ENCODE results near the gene AUTS2. TPM values are rescaled to one million over a fixed set of nuclear protein-coding genes. Genes with fewer than 3 reads are reported as not detected.

AUTS2 gene
- total RNA-seq, 1 experiment from 2014 or later: not detected

- CTCF ChIA-PET: no interaction called here
- no TSS peak for BruUV-seq (replicated peaks)
- Mint-ChIP-seq H3K4me1 (ENCODE audit: low read depth, unreplicated experiment) (no peaks in the 10 kb centered on the region), H3K36me3 (ENCODE audit: insufficient read depth, unreplicated experiment) (no peaks in the 10 kb centered on the region), H3K27me3 (ENCODE audit: unreplicated experiment) (no peaks in the 10 kb centered on the region), H3K4me3 (ENCODE audit: low read depth, unreplicated experiment) (no peak overlapping the region), H3K9me3 (ENCODE audit: low read depth, unreplicated experiment) (peaks cover 5% of the 10 kb centered on the region), H3K27ac (ENCODE audit: unreplicated experiment) (no peak overlapping the region)
- no peak for DNase-seq
- TF ChIP-seq, protein P1, sequence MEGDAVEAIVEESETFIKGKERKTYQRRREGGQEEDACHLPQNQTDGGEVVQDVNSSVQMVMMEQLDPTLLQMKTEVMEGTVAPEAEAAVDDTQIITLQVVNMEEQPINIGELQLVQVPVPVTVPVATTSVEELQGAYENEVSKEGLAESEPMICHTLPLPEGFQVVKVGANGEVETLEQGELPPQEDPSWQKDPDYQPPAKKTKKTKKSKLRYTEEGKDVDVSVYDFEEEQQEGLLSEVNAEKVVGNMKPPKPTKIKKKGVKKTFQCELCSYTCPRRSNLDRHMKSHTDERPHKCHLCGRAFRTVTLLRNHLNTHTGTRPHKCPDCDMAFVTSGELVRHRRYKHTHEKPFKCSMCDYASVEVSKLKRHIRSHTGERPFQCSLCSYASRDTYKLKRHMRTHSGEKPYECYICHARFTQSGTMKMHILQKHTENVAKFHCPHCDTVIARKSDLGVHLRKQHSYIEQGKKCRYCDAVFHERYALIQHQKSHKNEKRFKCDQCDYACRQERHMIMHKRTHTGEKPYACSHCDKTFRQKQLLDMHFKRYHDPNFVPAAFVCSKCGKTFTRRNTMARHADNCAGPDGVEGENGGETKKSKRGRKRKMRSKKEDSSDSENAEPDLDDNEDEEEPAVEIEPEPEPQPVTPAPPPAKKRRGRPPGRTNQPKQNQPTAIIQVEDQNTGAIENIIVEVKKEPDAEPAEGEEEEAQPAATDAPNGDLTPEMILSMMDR (IDR thresholded peaks at IDR 0.05; ENCODE audit: unreplicated experiment): no peak
- intact Hi-C loops (cut with micrococcal nuclease; ENCODE audit: unreplicated experiment): no loop called here
These were observed 755.7 kb downstream of the AUTS2 start for GRCh38 chr7:70353946-70354335.

- Mint-ChIP-seq H3K4me1 (ENCODE audit: low read depth, unreplicated experiment) (no peaks in the 10 kb centered on the region), H3K4me3 (ENCODE audit: low read depth, unreplicated experiment) (no peak overlapping the region), H3K9me3 (ENCODE audit: low read depth, unreplicated experiment) (peaks cover 5% of the 10 kb centered on the region), H3K36me3 (ENCODE audit: insufficient read depth, unreplicated experiment) (no peaks in the 10 kb centered on the region), H3K27me3 (ENCODE audit: unreplicated experiment) (no peaks in the 10 kb centered on the region), H3K27ac (ENCODE audit: unreplicated experiment) (no peak overlapping the region)
- intact Hi-C loops (cut with micrococcal nuclease; ENCODE audit: unreplicated experiment): no loop called here
- TF ChIP-seq, protein P1 (IDR thresholded peaks at IDR 0.05; ENCODE audit: unreplicated experiment): no peak
- BruUV-seq (replicated peaks): no TSS peak
- CTCF ChIA-PET: no interaction called here
- DNase-seq: no peak
These were observed 756.3 kb downstream of the AUTS2 start for GRCh38 chr7:70354409-70355169.

- peaks cover 3% of the 10 kb centered on the region for H3K9me3 Mint-ChIP-seq (ENCODE audit: low read depth, unreplicated experiment)
- no peak overlapping the region for H3K4me3 Mint-ChIP-seq (ENCODE audit: low read depth, unreplicated experiment)
- no peaks in the 10 kb centered on the region for H3K36me3 Mint-ChIP-seq (ENCODE audit: insufficient read depth, unreplicated experiment)
- CTCF ChIA-PET: no interaction called here
- no peak for DNase-seq
- BruUV-seq (replicated peaks): no TSS peak
- TF ChIP-seq, protein P1 (IDR thresholded peaks at IDR 0.05; ENCODE audit: unreplicated experiment): no peak
- no peaks in the 10 kb centered on the region for H3K27me3 Mint-ChIP-seq (ENCODE audit: unreplicated experiment)
- H3K27ac Mint-ChIP-seq (ENCODE audit: unreplicated experiment): no peak overlapping the region
- intact Hi-C loops (cut with micrococcal nuclease; ENCODE audit: unreplicated experiment): no loop called here
- no peaks in the 10 kb centered on the region for H3K4me1 Mint-ChIP-seq (ENCODE audit: low read depth, unreplicated experiment)
These were observed 757.1 kb downstream of the AUTS2 start for GRCh38 chr7:70355198-70356020.

DNA sequence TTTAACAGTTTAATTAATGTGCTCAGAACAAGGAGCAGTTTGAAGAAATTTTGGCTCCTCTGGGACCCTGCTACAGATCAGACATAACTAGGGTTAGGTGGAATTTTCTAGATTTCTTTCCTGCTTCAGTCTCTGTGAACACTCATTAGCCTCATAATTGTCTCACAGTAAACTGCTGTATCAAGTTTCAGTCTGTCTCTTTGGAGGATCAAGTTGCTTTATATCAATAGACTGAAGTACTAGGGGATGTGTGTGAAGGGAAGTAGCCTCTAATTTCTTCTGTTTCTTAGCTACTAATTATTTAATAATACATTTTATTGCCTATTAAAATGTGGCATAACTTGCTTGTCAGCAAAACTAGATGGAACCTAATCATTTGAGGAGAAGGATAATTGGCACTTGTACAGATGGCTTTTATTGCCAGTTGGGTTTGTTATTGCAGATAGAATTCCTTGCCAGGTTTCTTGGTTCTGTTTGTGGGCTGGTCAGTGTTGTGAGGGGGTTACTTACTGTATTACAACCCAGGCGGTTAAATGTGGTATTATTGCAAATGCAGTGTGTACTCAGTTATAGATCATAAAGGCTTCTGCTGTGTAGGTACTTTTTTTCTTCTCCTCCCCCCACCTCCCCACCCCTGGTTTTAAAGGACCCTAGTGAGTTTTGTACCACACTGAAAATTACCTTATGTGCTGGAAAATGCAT, 758.0 kb downstream of the AUTS2 start:
- Mint-ChIP-seq H3K4me1 (ENCODE audit: low read depth, unreplicated experiment) (no peaks in the 10 kb centered on the region), H3K36me3 (ENCODE audit: insufficient read depth, unreplicated experiment) (no peaks in the 10 kb centered on the region), H3K27ac (ENCODE audit: unreplicated experiment) (no peak overlapping the region), H3K9me3 (ENCODE audit: low read depth, unreplicated experiment) (peaks cover 3% of the 10 kb centered on the region), H3K4me3 (ENCODE audit: low read depth, unreplicated experiment) (no peak overlapping the region), H3K27me3 (ENCODE audit: unreplicated experiment) (no peaks in the 10 kb centered on the region)
- TF ChIP-seq, protein P1 (IDR thresholded peaks at IDR 0.05; ENCODE audit: unreplicated experiment): no peak
- intact Hi-C loops (cut with micrococcal nuclease; ENCODE audit: unreplicated experiment): no loop called here
- CTCF ChIA-PET: no interaction called here
- no peak for DNase-seq
- BruUV-seq (replicated peaks): no TSS peak
